Endothelial cell of umbilical vein (primary cell): Measurements from ENCODE around the gene PLEKHH1.

ENCODE experiments used
- CTCF ChIP-seq, 2 donors: IDR thresholded peaks; 1 replicate in 1 of 2; 2 replicates in 1 of 2; pipeline ENCODE4 v1.5.1; 2011; ENCODE audit warnings: low read length in 2 of 2, mild to moderate bottlenecking in 2 of 2, moderate library complexity in 2 of 2, control low read depth in 1 of 2, inconsistent platforms in 1 of 2, low read depth in 1 of 2; ENCODE audit not compliant: insufficient read depth in 1 of 2; ENCODE audit errors: extremely low read depth in 1 of 2
- EZH2 ChIP-seq: IDR thresholded peaks from 2 replicates; pipeline ENCODE4 v1.6.1; 2012; ENCODE audit warnings: borderline replicate concordance, low read depth, mild to moderate bottlenecking, moderate library complexity, low read length, inconsistent platforms; ENCODE audit not compliant: severe bottlenecking
- GATA2 ChIP-seq: IDR thresholded peaks from 2 replicates; pipeline ENCODE4 v1.7.0; 2011; ENCODE audit warnings: low read depth, mild to moderate bottlenecking, moderate library complexity, mixed read lengths, low read length; ENCODE audit not compliant: insufficient read length, insufficient read depth
- POLR2A ChIP-seq: IDR thresholded peaks from 2 replicates; pipeline ENCODE4 v1.6.1; 2012; ENCODE audit warnings: low read depth, mild to moderate bottlenecking, control low read depth, low read length
- TF ChIP-seq, protein P1 (sequence below): IDR thresholded peaks from 2 replicates; pipeline ENCODE4 v1.6.1; 2011; ENCODE audit not compliant: insufficient read depth, insufficient read length

- TF ChIP-seq POLR2A (no peak), EZH2 (no peak), CTCF (IDR thresholded peaks at IDR 0.05; ENCODE audit: extremely low read depth in 1 of 2, insufficient read depth in 1 of 2, low read depth in 1 of 2, low read length in 2 of 2) (no peak), GATA2 (no peak)
- TF ChIP-seq, protein P1, sequence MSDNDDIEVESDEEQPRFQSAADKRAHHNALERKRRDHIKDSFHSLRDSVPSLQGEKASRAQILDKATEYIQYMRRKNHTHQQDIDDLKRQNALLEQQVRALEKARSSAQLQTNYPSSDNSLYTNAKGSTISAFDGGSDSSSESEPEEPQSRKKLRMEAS: no peak
Observed at GRCh38 chr14:67570453-67570852, 37.4 kb downstream of the PLEKHH1 start.
